VCaP (cell line): ENCODE data around the gene FLOT1.

ENCODE experiments used
- H3K27ac ChIP-seq: fragments of 450-650 bp; 2 replicates; pipeline ENCODE4 v1.5.1; 2017
- TF ChIP-seq, protein P1 (sequence below): fragments of 450-650 bp; conservative IDR thresholded peaks from 2 replicates; pipeline ENCODE4 v1.5.1; 2017; ENCODE audit warnings: mild to moderate bottlenecking, moderate library complexity

FLOT1 gene

DNA sequence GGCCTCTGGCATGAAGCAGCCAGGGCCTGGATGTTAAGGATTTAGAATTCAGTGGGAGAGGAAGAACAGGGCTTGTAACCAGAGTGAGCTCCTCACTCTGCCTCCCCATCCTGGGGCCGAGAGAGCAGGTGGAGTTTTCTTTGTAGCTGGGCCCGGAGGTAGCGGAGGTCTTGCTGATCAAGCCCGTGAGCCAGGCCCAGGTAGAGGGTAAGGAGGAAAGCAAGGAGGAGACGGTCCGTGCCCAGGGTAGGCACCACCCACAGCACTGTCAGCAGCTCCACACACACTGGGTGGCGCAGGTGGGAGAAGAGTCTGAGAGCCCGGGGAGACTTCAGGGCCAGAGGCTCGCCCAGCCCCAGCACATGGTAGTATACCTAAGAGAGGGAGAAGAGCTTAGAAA is 53.9 kb downstream of the FLOT1 start:
- no peak overlapping the region; the same call in 1 of the 2 replicates for H3K27ac ChIP-seq
- TF ChIP-seq, protein P1, sequence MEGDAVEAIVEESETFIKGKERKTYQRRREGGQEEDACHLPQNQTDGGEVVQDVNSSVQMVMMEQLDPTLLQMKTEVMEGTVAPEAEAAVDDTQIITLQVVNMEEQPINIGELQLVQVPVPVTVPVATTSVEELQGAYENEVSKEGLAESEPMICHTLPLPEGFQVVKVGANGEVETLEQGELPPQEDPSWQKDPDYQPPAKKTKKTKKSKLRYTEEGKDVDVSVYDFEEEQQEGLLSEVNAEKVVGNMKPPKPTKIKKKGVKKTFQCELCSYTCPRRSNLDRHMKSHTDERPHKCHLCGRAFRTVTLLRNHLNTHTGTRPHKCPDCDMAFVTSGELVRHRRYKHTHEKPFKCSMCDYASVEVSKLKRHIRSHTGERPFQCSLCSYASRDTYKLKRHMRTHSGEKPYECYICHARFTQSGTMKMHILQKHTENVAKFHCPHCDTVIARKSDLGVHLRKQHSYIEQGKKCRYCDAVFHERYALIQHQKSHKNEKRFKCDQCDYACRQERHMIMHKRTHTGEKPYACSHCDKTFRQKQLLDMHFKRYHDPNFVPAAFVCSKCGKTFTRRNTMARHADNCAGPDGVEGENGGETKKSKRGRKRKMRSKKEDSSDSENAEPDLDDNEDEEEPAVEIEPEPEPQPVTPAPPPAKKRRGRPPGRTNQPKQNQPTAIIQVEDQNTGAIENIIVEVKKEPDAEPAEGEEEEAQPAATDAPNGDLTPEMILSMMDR, result no peak

DNA sequence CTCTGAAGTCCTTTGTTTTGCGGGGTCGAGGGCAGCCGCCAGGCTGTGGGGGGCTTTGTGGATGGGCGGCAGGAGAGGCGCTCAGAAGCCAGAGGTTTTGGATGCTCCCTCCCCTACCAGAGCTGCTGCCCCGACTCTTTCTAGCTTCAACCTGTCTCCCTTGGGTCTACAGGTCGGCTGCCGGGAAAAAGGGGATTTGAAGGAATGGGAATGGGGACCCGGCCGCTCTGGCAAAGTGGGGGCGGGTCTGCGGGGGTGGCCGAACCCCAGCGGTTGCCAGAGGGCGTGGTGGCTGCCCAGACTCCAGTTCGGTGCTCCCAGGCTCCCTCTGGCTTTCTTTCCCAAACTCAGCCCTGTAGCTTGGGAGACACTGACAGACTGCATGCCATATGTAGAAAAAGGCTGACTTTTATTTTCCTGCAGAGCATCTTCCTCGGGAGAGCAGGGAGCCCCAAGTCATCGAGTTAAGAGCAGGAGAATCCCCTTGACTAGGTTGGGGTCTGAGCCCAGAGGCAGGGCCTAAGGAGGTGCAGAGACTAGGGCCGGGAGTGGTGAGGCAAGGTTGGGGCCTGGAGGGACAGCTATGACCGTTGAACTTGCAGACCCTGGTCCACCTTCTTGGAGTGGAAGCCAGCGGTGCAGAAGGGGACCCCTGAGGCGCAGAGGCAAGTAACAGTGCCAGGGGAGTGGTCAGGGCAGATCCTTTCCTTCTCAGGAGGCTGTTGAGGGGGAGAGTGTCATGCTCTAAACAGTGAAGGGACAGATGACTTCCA is 54.6 kb downstream of the FLOT1 start:
- H3K27ac ChIP-seq, result peak overlapping the region; percentile 74
- TF ChIP-seq, protein P1, result peak; percentile 14; the same call in 1 of the 2 replicates

DNA sequence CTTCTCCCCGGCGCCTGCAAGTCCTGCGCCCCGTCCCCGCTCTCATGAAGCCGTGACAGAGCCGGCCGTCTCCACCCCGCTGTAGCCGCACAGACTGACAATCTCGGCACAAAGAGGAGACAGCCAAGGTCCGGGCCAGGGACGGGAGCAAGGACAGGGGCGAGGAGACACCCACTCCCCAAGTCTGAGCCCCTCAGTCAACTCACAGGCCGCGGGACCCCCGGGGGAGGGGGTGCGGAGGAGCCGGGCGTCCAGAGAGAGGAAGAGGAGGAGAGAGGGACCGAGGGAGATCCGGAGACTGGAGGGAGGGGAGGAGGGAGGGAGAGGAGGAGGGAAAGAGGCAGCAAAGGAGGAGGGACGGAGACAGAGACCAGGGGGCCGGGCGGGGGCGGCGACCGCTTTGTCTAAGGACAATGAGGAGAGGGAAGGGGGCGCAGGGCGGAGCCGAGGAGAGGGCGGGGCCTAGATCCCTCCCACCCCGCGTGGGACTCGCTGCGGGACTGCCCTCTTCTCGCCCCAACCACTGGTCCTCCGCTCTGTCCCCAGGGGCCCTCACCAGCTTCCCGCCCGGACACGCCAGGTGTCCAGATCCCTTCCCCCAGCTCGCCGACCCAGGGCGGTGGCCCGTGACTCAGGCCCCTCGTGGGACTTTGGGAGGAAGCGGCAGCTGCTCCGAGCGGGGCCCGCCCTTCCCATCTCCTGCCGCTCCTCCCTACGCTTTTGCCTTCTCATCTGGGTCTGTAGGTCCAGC is 55.4 kb downstream of the FLOT1 start:
- H3K27ac ChIP-seq, result peak overlapping the region; percentile 74
- TF ChIP-seq, protein P1, result no peak

DNA sequence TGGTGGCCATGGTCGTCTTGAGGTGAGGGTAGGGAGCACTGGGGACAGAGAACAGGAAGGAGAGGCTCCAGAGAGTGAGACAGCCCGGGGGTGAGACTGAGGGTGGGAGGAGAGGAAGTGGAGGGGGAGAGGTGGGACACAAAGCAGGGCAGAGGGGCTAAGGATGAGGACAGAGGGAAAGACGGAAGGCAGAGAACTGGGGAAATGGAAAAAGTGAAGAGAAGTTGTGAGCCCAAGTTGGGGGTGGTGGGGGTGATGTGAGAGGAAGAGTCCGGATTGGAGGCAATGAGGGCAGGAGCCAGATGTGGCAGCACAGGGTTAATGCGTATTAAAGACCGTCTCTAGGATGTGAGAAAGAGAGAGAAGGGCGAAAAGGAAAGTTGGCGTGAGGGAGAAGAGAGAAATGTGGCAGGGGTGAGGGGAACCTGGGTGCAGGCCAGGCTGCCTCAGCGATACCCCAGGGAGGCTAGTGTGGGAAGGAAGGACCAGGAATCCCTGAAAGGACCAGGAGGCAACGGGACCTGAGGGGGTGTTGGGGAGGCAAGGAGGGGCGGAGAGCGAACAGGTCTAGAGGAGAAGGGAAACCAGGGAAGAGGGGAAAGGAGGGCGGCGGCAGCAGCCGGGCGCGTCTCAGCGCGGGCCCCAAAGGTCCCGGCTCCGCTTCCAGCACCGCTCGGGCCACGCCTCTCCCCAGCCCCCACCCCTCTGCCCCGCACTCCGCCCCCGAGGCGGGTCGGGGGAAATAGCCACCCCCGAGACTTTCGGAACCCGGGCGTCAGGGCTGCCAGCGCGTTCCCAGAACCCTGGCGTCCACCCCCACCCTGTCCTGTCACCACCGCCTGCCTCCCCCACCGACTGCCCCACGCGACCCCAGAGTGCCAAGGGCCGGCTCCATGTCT is 56.2 kb downstream of the FLOT1 start, which contains the start of gene PPP1R18:
PPP1R18 (minus strand) TSS at position 637 of the 899 bp plus-strand sequence; CDS start at position 10, 627 bp downstream.
- TF ChIP-seq, protein P1, result no peak

DNA sequence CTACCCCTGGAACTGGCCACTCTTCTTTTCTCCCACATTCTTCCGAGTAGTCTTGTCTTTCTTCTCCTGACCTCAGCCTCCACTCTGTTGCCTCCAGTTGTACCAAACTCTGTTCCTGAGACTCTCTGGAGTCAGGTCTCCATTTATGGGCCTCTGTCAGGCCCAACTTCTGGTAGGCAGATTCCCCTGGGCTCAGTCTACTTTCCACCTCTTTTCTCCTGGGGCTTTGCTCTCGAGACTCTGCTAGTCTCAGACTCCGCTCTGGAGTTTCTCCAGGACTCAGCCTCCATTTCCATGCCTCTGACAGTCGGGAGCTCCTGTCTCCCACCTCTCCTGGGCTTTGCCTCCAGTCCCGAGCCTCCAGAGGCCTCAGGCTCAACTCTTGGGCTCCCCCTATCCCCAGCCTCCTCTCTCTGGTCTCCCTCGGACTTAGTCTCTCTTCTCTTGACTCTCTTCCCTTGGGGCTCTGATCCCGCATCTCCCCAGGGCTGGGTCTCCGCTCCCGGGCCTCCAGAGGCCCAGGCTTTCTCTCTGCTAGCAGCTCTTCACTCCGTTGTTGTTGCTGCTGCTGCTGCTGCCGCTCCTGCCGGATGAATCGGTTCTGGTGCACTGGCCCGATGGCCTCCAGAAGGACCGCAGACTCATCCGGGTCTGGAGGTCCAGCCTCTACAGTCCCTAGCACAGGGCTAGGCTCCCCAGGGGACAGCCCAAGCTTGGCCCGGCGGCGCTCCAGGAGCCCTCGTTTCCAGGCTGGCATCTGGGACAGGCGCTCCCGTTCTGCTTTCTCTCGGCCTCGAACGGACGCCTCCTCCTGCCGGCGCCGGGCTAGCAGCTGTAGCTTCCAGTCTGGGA is 57.1 kb downstream of the FLOT1 start:
- no peak overlapping the region for H3K27ac ChIP-seq
- TF ChIP-seq, protein P1, result no peak

More for the DNA sequence above, 56.2 kb downstream of the FLOT1 start, which contains the start of gene PPP1R18:
- H3K27ac ChIP-seq, result peak within 1 kb of the TSS; percentile 74

DNA sequence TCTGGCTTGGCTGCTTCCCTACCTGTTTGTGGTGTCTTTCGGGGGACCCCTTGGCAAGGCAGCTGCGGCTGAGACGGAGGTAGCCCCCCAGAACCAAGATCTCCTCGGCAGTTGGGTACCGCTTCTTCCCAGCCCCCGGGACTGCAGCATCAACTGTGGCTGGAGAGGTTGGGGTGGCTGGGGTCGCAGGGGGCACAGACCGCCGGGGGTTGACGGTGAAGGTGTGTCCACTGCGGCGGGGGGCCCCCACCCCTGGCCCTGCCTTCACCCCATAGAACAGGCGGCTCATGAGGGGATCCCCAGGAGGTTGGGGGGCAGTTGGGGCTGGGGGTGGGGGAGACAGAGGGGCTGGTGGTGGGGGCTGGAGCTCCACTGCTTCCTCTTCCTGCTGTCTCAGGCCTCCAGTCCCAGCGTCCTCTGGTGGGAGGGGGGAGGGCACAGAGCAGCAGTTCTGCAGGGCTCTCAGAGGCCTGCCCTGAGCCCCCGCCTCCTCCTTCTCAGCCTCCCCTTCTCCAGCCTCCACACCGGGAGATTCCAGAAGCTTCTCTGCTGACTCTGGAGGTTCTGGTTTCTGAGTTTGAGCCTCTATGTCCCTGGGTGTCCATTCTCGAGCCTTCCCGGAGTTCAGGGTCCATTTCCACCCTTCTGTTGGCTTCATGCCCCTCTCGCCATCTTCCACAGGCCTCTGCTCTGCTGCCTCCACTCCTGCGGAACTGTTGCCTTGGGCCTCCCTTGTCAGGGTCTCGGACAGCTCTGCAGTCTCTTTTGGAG is 57.9 kb downstream of the FLOT1 start:
- H3K27ac ChIP-seq, result no peak overlapping the region
- TF ChIP-seq, protein P1, result no peak
